Activated CD4-positive, CD25-positive, alpha-beta regulatory T cell treated with anti-CD3 and anti-CD28 coated beads, Interleukin-2, amount 50 U/mL, for 16 hours (primary cell): ENCODE data around the gene TYK2.
A peak's percentile ranks its signal among the peaks of the same experiment; 100 is the strongest.

Experiments used
- DNase-seq: peaks from one replicate; pipeline ENCODE4 v3.0.0-alpha.2; 2020; ENCODE audit warnings: low read depth, low spot score

Gene TYK2

GRCh38 chr19:10315335-10316214 is 64.8 kb downstream of the TYK2 start, which contains the start of gene FDX2:
FDX2 (minus strand) TSS chr19:10316015; CDS start chr19:10315996, 19 bp downstream.
- DNase-seq, result peak; percentile 83

DNA sequence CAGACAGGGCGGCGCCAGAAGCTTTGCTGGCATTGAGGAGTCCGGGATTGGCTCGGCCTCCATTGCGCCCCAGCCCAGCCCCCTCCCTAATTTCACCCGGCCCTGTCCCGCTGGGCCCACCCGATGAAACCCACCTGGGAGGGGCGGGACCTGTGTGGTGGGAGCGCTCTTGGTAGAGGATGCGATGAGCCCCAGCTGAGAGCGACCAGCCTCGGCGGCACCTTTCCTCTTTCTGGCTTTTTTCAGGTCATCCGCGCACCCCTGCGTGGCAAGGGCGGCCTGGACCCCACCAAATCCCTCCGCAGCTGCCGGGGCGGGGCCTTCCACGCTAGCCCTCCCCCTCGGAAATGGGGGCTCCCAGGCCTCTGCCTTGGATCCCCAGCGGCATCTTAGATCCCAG is 70.9 kb downstream of the TYK2 start, which contains the start of gene ZGLP1:
Gene ZGLP1 (minus strand): TSS at position 393 of the 400 bp plus-strand sequence.
- no peak for DNase-seq

GRCh38 chr19:10306327-10306726 is 74.0 kb downstream of the TYK2 start:
- DNase-seq, result no peak

DNA sequence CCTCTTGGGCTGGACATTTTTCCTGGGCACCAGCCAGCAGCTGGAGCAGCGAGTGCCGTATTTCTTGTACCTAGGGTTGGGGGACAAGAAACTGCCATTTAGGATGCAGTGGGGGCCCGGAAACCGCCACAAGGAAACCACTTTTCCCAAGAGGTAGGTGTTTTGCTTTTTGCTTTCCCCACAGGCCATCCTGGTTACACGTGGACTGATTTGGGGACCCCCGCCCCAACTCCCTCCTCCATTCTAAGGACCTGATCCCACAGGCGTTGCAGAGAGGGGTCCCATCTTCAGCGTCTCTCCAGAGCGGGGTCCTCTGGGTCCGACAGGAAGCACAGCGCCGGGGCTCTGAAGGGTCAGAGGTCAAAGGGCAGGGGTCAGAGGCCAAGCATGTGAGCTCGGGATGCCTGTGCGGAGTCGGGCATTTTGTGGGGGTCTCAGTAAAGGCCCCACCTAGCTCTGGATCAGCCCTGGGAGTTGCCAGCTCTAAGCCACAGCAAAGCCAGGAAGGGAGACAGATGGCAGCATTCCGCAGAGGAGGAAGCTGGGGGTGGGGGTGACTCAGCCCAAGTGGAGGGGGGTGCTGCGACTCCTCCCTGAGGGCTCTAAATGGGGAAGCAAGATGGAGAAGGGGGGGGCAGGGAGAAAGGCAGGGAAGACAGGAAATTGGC is 75.1 kb downstream of the TYK2 start:
- no peak for DNase-seq
